ENCODE measurements around the gene GNB1. TPM values are rescaled to one million over a fixed set of nuclear protein-coding genes. Genes with fewer than 3 reads are reported as not detected.
"Not testable (repeated sequence)": the region's sequence is repeated elsewhere in the genome, so short reads cannot be mapped to it uniquely, and the experiment has no call there.

GNB1 gene
- total RNA-seq, 1 donor = 88.7 TPM

DNA sequence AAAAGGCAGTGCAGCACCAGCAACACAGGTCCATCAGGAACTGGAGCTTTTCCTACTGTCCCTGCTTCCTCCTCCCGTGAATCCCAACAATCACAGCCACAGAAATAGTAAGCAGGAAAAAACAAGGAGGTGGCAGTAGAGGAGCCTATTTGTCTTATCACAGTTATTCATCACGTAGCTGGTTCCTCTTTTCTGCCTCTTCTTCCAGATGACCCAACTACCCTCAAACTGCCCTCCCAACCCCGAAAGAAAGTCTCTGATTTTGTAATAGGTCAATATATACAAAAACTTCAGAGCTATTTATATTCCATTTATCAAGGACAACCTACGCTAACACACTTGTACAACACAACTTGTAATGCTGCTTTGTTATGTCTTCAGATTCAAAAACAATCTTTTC, 21.4 kb downstream of the GNB1 start:
- TF ChIP-seq, protein P1, sequence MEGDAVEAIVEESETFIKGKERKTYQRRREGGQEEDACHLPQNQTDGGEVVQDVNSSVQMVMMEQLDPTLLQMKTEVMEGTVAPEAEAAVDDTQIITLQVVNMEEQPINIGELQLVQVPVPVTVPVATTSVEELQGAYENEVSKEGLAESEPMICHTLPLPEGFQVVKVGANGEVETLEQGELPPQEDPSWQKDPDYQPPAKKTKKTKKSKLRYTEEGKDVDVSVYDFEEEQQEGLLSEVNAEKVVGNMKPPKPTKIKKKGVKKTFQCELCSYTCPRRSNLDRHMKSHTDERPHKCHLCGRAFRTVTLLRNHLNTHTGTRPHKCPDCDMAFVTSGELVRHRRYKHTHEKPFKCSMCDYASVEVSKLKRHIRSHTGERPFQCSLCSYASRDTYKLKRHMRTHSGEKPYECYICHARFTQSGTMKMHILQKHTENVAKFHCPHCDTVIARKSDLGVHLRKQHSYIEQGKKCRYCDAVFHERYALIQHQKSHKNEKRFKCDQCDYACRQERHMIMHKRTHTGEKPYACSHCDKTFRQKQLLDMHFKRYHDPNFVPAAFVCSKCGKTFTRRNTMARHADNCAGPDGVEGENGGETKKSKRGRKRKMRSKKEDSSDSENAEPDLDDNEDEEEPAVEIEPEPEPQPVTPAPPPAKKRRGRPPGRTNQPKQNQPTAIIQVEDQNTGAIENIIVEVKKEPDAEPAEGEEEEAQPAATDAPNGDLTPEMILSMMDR (IDR thresholded peaks at IDR 0.05; ENCODE audit: extremely low read depth, low read depth, low read length) = no peak
- H3K79me2 ChIP-seq (ENCODE audit: insufficient read depth, low read length) = peaks cover 98% of the 10 kb centered on the region
- peaks cover 6% of the 10 kb centered on the region for H3K36me3 ChIP-seq (ENCODE audit: insufficient read depth, low read length)
- H3K4me3 ChIP-seq (ENCODE audit: insufficient read depth, low read length) = no peak overlapping the region
- H3K4me2 ChIP-seq (ENCODE audit: insufficient read depth, low read length) = no peak overlapping the region
- no peaks in the 10 kb centered on the region for H3K9me3 ChIP-seq (ENCODE audit: low read depth, low read length)
- H3K27ac ChIP-seq (ENCODE audit: low read depth, low read length) = no peak overlapping the region
- DNase-seq (ENCODE audit: insufficient read length, low spot score, missing footprints) = no peak
- peaks cover 86% of the 10 kb centered on the region for H4K20me1 ChIP-seq (ENCODE audit: insufficient read depth, low read length)
- no peaks in the 10 kb centered on the region for H3K27me3 ChIP-seq (ENCODE audit: insufficient read depth, low read length)
- H3K4me1 ChIP-seq (ENCODE audit: insufficient read depth, low read length) = no peaks in the 10 kb centered on the region
- no peak overlapping the region for H2AFZ ChIP-seq (ENCODE audit: low read length)

DNA sequence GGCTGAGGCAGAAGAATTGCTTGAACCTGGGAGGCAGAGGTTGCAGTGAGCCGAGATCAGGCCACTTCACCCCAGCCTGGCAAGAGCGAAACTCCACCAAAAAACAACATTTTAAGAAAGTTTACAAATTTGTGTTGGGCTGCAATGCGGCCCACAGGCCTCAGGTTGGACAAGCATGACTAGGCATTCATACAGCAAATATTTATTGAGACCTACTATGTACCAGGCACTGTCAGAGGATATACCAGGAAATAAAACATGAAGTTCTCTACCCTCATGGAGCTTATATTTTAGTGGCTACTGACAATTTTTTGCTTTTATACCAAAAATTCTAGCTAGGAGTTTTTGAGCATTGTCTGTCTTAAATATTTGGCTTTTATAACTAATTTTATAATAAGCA, 23.7 kb downstream of the GNB1 start:
- DNase-seq (ENCODE audit: insufficient read length, low spot score, missing footprints) = no peak
- TF ChIP-seq, protein P1 (IDR thresholded peaks at IDR 0.05; ENCODE audit: extremely low read depth, low read depth, low read length) = no peak

DNA sequence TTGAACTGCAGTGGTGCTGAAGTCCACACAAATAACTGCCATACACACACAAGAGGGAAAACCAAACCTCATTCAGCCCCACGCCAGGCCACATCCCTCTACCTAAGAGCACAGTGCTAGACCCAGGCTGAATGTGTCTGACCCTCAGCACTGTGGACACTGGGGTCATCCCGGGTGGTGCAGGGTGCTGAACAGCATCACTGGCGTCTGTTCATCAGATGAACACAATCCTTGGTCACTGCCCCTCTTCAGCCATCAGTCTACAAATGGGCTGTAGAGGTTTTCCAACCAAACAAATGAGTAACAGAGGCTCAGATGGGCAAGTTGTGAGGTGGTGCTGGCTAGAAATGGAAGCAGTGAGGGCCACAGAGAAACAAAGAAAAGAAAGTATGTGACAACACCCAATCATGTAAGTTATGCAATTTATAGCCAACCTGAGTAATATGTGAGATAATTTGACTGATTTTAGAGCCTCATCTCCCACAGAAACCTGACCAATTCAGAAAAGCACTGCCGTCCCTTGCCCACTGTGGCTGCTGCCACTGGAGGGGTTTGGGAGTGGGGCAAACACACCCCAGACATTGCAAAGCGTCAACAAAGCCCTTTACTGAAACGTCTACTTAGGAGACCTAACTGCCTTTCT, 27.9 kb downstream of the GNB1 start:
- TF ChIP-seq, protein P1 (IDR thresholded peaks at IDR 0.05; ENCODE audit: extremely low read depth, low read depth, low read length) = no peak
- Histone ChIP-seq H3K4me3 (ENCODE audit: insufficient read depth, low read length) (no peak overlapping the region), H3K79me2 (ENCODE audit: insufficient read depth, low read length) (peaks cover 99% of the 10 kb centered on the region), H3K36me3 (ENCODE audit: insufficient read depth, low read length) (no peaks in the 10 kb centered on the region), H2AFZ (ENCODE audit: low read length) (no peak overlapping the region), H3K4me2 (ENCODE audit: insufficient read depth, low read length) (no peak overlapping the region), H3K4me1 (ENCODE audit: insufficient read depth, low read length) (peaks cover 32% of the 10 kb centered on the region), H3K27ac (ENCODE audit: low read depth, low read length) (peak overlapping the region; percentile 9), H3K27me3 (ENCODE audit: insufficient read depth, low read length) (no peaks in the 10 kb centered on the region), H4K20me1 (ENCODE audit: insufficient read depth, low read length) (peaks cover 92% of the 10 kb centered on the region), H3K9me3 (ENCODE audit: low read depth, low read length) (no peaks in the 10 kb centered on the region)
- DNase-seq (ENCODE audit: insufficient read length, low spot score, missing footprints) = peak; percentile 78

More for the DNA sequence above, 23.7 kb downstream of the GNB1 start:
- Histone ChIP-seq H3K27me3 (ENCODE audit: insufficient read depth, low read length) (no peaks in the 10 kb centered on the region), H3K36me3 (ENCODE audit: insufficient read depth, low read length) (no peaks in the 10 kb centered on the region), H3K27ac (ENCODE audit: low read depth, low read length) (no peak overlapping the region), H3K79me2 (ENCODE audit: insufficient read depth, low read length) (peaks cover 98% of the 10 kb centered on the region), H2AFZ (ENCODE audit: low read length) (no peak overlapping the region), H3K9me3 (ENCODE audit: low read depth, low read length) (no peaks in the 10 kb centered on the region), H3K4me2 (ENCODE audit: insufficient read depth, low read length) (no peak overlapping the region), H3K4me3 (ENCODE audit: insufficient read depth, low read length) (no peak overlapping the region), H3K4me1 (ENCODE audit: insufficient read depth, low read length) (peaks cover 11% of the 10 kb centered on the region), H4K20me1 (ENCODE audit: insufficient read depth, low read length) (peaks cover 87% of the 10 kb centered on the region)

DNA sequence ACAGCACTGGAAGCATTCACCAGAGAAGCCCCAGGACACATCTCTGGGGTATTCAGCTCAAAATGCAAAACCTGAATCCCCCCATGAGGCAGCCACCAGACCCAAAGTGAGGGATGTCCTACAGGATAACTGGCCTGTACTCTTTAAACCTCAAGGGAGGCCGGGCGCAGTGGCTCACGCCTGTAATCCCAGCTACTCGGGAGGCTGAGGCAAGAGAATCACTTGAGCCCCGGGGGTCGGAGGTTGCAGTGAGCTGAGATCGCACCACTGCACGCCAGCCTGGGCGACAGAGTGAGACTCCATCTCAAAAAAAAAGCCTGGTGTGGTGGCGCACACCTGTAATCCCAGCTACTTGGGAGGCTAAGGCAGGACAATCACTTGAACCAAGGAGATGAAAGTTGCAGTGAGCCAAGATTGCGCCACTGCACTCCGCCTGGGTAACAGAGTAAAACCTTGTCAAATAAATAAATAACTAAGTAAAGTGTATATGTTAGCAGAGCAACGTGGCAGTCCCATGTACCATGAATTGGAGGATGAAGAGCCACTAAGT, 29.1 kb downstream of the GNB1 start:
- H3K4me3 ChIP-seq (ENCODE audit: insufficient read depth, low read length); H3K36me3 ChIP-seq (ENCODE audit: insufficient read depth, low read length); DNase-seq (ENCODE audit: insufficient read length, low spot score, missing footprints); H3K27me3 ChIP-seq (ENCODE audit: insufficient read depth, low read length); H3K27ac ChIP-seq (ENCODE audit: low read depth, low read length); H3K4me2 ChIP-seq (ENCODE audit: insufficient read depth, low read length); H2AFZ ChIP-seq (ENCODE audit: low read length); H3K9me3 ChIP-seq (ENCODE audit: low read depth, low read length): not testable (repeated sequence)
- peaks cover 32% of the 10 kb centered on the region for H3K4me1 ChIP-seq (ENCODE audit: insufficient read depth, low read length)
- H4K20me1 ChIP-seq (ENCODE audit: insufficient read depth, low read length) = peaks cover 92% of the 10 kb centered on the region
- H3K79me2 ChIP-seq (ENCODE audit: insufficient read depth, low read length) = peaks cover 99% of the 10 kb centered on the region
